Activated T-helper 1 cell treated with Interleukin-2 at 50 U/mL for 16 hours (primary cell): ENCODE data around the gene TEDC2.
"Not testable (repeated sequence)": the region's sequence is repeated elsewhere in the genome, so short reads cannot be mapped to it uniquely, and the experiment has no call there.

Experiments used
- DNase-seq: peaks from one replicate; pipeline ENCODE4 v3.0.0-alpha.2; 2020; ENCODE audit warnings: low read depth

TEDC2 gene

GRCh38 chr16:2477327-2477726 lies 17.4 kb downstream of the TEDC2 start:
- DNase-seq = no peak

GRCh38 chr16:2478279-2478678 lies 18.4 kb downstream of the TEDC2 start:
- DNase-seq = no peak

- DNase-seq = not testable (repeated sequence)
Measured at GRCh38 chr16:2479996-2480395, 20.1 kb downstream of the TEDC2 start.

GRCh38 chr16:2480948-2481347 lies 21.0 kb downstream of the TEDC2 start:
- DNase-seq = no peak

DNA sequence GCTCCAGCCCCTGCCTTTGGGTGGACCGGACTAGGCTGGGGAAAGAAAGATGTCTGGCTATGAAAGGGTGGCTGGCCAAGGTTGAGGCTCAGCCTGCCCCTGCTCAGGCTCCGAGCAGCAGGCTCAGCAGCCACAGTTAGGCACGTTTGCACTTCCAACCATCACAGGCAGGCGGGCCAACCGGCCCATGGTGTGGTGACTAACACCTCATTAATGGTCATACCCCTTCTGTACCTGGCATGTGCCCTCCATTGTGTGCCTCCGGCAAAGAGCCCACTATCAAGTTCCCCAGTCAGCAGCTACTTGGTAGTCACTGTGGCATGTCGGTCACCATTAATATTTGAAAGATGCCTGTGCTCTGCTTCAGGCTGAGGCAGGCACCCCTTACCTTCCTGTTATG lies 21.8 kb downstream of the TEDC2 start:
- DNase-seq = no peak

DNA sequence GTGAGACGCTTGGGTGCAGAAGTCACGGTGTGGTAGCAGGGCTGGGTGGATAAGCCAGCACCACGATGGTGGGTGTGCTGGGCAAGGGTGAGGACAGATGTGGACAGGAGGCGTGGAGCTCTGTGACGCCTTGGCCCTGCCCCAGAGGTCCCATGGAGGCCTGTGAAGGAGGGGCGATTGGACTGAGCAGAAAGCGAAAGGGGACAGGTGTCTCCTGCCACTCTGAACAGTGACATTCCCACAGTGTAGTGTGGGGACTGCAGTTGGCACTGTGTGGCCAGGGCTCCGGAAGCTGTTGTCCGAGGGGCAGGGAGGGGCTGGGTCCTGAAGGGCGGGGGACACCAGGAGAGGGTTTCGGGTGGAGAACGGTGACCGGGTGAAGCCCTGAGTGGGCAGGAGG lies 22.3 kb downstream of the TEDC2 start:
- no peak for DNase-seq

DNA sequence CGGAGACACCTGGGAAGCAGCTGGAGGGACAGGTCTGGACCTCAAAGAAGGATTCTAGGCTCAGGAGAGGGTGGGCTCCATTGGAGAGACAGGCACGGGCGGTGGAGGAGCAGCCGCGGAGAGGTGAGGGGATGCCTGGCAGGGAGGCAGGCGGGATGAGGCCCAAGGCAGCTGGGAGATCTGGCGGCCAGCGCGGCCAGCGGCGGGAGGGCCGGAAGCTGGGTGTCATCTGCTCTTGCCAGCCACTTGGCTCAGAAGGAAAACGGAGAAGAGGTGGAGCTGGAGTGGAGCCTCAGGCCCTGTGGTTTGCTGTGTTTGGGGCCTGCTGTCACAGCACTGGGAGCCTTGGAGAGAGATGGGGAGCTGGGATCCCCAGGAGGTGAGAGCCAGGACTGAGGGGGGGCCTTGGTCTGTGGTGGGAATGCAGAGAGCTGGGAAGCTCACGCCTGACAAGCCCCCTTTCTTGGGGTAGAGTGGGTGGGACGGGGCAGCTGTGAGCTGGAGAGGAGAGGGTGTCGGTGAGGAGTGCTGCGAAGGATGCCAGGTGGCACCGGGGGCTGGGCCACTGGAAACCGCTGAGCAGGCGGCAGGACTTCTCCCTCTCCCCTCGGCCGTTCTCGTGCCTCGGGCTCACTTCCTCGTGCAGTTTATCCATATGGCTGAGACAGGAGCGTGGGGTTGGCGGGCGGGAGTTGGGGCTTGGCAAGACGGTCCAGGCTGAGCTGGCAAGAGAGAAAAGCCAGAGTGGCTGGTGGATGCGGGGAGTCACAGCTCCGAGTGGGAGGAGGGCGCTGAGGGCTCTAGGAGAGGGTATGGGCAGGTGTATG lies 23.0 kb downstream of the TEDC2 start:
- no peak for DNase-seq

GRCh38 chr16:2483939-2484897 lies 24.3 kb downstream of the TEDC2 start:
- DNase-seq = no peak

- no peak for DNase-seq
Measured at GRCh38 chr16:2484898-2485508, 25.1 kb downstream of the TEDC2 start.

- no peak for DNase-seq
Measured at GRCh38 chr16:2485811-2486507, 26.1 kb downstream of the TEDC2 start.

GRCh38 chr16:2486645-2487516 lies 27.0 kb downstream of the TEDC2 start:
- DNase-seq = peak; percentile 58

DNA sequence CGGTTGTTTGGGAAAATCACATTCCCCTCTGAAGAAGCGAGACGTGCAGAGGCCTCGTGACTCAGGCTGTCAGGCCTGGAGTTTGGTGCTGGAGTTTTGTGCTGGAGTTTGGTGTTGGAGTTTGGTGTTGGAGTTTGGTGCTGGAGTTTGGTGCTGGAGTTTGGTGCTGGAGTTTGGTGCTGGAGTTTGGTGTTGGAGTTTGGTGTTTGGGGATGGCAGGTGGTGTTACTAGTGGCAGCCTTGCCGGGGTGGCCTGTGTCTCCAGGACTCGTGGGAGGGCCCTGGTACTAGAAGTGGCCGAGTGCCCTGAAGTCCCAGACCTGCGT lies 27.6 kb downstream of the TEDC2 start:
- no peak for DNase-seq

GRCh38 chr16:2487903-2488531 lies 28.1 kb downstream of the TEDC2 start:
- no peak for DNase-seq

DNA sequence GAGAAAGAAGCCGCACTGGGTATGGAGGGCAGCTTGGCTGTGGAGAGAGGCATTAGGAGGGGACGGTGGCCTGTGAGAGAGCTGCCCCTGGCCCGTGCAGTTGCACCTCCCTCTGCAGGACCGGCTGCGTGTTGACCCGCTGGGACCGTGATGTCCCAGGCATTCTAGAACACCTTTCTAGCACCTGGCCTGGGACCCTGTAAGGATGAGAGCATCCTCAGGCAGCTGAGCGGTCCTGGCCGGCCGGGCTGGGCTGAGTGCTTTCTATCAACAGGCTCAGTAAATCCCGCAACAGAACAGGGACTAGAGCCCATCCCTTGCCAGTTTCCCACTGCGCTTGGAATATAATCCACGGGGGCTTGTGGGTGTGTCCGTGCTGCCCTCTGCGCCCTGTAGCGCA lies 29.7 kb downstream of the TEDC2 start:
- no peak for DNase-seq

DNA sequence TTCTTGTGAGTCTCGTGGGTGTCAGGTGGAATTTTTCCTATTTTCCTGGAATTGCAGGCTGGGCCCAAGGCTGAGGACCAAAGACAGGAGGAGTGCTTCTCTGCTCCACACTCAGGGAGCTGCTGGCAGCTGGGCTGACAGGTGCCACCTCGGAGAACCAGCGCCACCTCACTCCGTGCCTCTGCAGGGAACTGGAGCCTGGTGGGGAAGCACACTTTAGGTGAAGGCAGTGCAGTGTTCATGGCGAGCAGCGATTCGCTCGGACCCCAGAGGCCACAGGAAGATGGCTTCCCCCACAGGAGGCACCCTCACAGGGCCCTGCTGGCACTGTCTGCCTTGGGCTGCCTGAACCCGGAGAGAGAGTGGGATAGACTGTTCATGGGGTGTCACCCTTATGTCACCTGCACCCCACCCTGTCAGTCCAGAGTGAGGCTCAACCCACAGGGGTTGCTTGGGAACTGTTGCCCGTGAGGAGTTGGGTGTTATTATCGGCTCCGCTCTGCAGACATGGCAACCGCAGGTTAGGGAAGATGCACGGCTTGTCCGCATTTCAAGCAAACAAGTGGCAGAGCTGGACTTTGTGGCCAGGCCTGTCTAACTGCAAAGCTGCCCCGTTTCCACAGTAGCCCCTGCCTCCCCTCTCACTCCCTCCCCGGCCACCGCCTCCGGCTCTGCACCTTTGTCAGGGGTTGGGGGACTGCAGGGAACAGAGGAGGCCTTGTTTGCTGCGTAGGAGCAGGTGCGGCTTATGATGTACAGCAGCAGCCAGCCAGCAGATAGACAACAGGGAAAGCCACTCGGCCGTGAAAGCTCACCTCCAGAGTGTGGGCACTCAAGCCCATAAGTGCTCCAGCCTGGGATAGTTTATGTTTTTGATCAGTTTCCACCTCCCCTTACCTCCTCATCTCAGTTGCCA lies 30.5 kb downstream of the TEDC2 start:
- no peak for DNase-seq

DNA sequence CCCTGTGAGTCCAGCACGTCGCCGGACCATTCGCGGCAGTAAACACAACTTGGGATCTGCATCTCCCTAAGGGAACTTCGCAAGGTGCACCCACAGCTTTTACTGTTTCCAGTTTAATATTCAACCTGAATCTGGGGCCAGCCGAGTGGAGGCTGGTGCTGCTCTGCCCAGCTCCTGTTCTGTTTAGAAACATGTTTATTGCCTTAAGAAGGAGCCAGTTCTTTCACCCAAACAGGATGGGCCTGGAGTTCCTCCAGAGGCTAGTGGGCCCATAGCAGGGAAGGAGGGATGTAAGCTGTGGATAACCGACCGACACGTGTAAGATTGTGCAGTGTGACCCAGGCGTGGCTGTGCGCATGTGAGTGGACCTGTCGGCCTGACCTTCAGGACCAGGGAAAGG lies 32.4 kb downstream of the TEDC2 start:
- no peak for DNase-seq

- no peak for DNase-seq
Measured at GRCh38 chr16:2493605-2494004, 33.7 kb downstream of the TEDC2 start.

DNA sequence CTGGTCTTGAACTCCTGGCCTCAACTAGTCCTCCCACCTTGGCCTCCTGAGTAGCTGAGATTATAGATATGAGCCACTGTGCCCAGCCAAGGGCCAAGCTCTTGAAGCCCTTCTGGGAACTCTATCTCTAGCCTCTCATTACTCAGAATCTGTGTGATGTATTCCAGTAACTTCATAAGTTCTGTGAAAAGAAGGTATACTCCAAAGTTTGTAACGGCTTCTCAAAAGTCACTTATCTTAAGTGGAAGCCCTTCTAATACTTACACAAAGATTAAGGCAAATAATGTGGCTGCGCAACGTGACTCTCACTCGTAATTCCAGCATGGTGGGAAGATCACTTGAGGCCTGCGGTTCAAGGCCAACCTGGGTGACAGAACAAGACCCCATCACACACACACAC lies 34.7 kb downstream of the TEDC2 start:
- DNase-seq = no peak

- DNase-seq = no peak
Measured at GRCh38 chr16:2495041-2495440, 35.1 kb downstream of the TEDC2 start.
